OCI-LY1 (cell line): ENCODE results near the gene ETV3.

Experiments
- CTCF ChIP-seq: fragments of 200-600 bp; sonication (generic), shearing (Covaris generic); IDR thresholded peaks from 2 replicates; pipeline ENCODE4 v1.5.1; 2017; ENCODE audit warnings: mild to moderate bottlenecking, antibody characterized with exemption, low read length, moderate library complexity, mixed read lengths
- EZH2 ChIP-seq: fragments of 200-600 bp; sonication (generic), shearing (Covaris generic); IDR thresholded peaks from 2 replicates; pipeline ENCODE4 v1.8.0; 2017; ENCODE audit warnings: borderline replicate concordance, mixed run types, mild to moderate bottlenecking, antibody characterized with exemption, low read length, moderate library complexity, mixed read lengths

DNA sequence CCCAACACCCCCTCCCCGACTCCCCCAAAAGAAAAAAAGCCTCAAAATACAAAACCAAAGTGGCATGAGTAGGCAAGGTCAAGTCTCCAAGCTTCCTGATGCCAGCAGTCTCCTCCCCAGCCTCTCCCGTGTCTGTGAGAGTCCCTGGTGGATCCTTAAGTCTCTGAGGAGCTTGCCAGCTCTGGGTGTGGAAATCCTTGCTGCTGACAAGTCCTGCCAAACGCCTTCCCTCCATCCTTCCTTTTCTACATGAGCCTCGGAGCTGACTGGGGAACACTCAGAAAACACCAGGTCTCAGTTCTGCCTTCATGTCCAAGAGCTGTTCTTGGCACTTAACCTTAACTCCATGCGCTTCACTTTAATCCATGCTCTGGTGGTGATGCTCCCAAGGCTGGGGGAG is 34.9 kb downstream of the ETV3 start:
- TF ChIP-seq CTCF, result no peak
- no peak for TF ChIP-seq EZH2
